ENCODE results near the gene ANKFY1. TPM values are rescaled to one million over a fixed set of nuclear protein-coding genes. Genes with fewer than 3 reads are reported as not detected.

Gene ANKFY1
- total RNA-seq, 1 donor from 2014 or later, result 16.2 TPM

- intact Hi-C loops (cut with DNase I), result no loop called here
- no peak for TF ChIP-seq CTCF (IDR thresholded peaks at IDR 0.05)
- Histone ChIP-seq H3K4me3 (no peak overlapping the region), H3K27ac (no peak overlapping the region), H3K36me3 (peaks cover 28 to 31% of the 10 kb centered on the region in 2 donors), H3K27me3 (no peaks in the 10 kb centered on the region), H3K9me3 (no peaks in the 10 kb centered on the region), H3K4me1 (peaks cover 7 to 44% of the 10 kb centered on the region in 2 donors)
- no peak for DNase-seq (ENCODE audit: low spot score in 2 of 2)
These were observed 27.3 kb downstream of the ANKFY1 start for GRCh38 chr17:4236456-4236855.

GRCh38 chr17:4235372-4236279 is 28.2 kb downstream of the ANKFY1 start:
- Histone ChIP-seq H3K4me1 (peaks cover 10 to 52% of the 10 kb centered on the region in 2 donors), H3K4me3 (no peak overlapping the region), H3K27me3 (no peaks in the 10 kb centered on the region), H3K27ac (peak overlapping the region in 1 of 2 donors; percentile 26), H3K9me3 (no peaks in the 10 kb centered on the region), H3K36me3 (peaks cover 20 to 28% of the 10 kb centered on the region in 2 donors)
- intact Hi-C loops (cut with DNase I), result no loop called here
- DNase-seq (ENCODE audit: low spot score in 2 of 2), result no peak
- no peak for TF ChIP-seq CTCF (IDR thresholded peaks at IDR 0.05)

DNA sequence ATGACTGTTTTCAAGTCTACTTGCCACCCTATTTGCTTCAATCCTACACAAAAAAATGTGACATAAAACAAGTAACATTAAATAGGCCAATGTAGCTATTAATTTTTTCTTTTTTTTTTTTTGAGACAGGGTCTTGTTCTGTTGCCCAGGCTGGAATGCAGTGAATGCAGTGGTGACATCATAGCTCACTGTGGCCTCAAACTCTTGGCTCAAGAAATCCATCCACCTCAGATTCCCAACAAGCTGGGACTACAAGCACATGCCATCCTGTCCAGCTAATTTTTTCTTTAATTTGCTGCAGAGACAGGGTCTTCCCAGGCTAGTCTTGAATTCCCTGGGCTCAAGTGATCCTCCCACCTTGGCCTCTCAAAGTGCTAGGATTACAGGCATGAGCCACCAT is 29.4 kb downstream of the ANKFY1 start:
- TF ChIP-seq CTCF (IDR thresholded peaks at IDR 0.05), result no peak
- peaks cover 10 to 60% of the 10 kb centered on the region in 2 donors for H3K4me1 ChIP-seq
- H3K36me3 ChIP-seq, result peaks cover 10 to 18% of the 10 kb centered on the region in 2 donors
- H3K27me3 ChIP-seq, result no peaks in the 10 kb centered on the region
- H3K4me3 ChIP-seq, result no peak overlapping the region
- peak overlapping the region; percentile 64 to 84 for H3K27ac ChIP-seq
- no peaks in the 10 kb centered on the region for H3K9me3 ChIP-seq
- no peak for DNase-seq (ENCODE audit: low spot score in 2 of 2)
- intact Hi-C loops (cut with DNase I), result loop anchor here (5.0 kb wide), 1 partner anchor 133 kb away; the partner anchor contains the start of gene UBE2G1

GRCh38 chr17:4233668-4234258 is 30.0 kb downstream of the ANKFY1 start:
- no peak for DNase-seq (ENCODE audit: low spot score in 2 of 2)
- H3K27me3 ChIP-seq, result no peaks in the 10 kb centered on the region
- TF ChIP-seq CTCF (IDR thresholded peaks at IDR 0.05), result no peak
- no peaks in the 10 kb centered on the region for H3K9me3 ChIP-seq
- H3K27ac ChIP-seq, result peak overlapping the region; percentile 64 to 84
- peaks cover 10 to 66% of the 10 kb centered on the region in 2 donors for H3K4me1 ChIP-seq
- H3K4me3 ChIP-seq, result no peak overlapping the region
- peaks cover 5 to 11% of the 10 kb centered on the region in 2 donors for H3K36me3 ChIP-seq
- intact Hi-C loops (cut with DNase I), result loop anchor here (5.0 kb wide), 1 partner anchor 134 kb away; the partner anchor contains the start of gene UBE2G1

DNA sequence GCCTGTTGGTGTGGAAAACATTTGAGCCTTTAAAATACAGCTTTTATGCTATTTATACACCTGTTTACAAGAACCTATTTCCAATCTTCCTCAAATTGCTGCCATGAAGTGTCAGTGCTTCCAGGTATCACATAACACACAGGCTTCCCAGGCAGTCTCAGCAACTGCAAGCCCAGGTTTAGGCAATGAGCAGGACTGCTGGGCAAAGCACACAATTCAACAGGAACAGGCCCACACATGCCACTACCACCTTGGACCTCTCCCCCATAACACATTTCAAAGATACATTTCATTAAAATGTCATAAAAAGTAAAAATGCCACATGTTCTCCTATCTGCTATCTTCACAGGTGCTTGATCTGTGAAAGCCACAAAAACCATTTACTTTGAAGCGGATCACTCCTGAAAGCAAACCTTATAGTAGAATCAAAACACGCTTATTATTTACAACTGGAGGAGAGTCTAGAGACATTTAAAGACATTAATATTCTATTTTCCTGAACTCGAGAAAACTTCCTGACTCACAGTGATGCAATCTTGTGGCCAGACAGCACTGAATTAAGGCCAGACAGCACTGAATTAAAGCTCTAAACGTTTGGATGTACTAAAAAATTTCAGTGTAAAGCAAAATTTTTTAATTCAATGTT is 31.5 kb downstream of the ANKFY1 start:
- H3K27me3 ChIP-seq, result no peaks in the 10 kb centered on the region
- H3K27ac ChIP-seq, result peak overlapping the region; percentile 82 to 84
- no peak for DNase-seq (ENCODE audit: low spot score in 2 of 2)
- no peaks in the 10 kb centered on the region for H3K9me3 ChIP-seq
- TF ChIP-seq CTCF (IDR thresholded peaks at IDR 0.05), result no peak
- intact Hi-C loops (cut with DNase I), result loop anchor here (5.0 kb wide), 1 partner anchor 135 kb away; the partner anchor contains the start of gene UBE2G1
- H3K36me3 ChIP-seq, result peaks cover 0 to 8% of the 10 kb centered on the region in 2 donors
- peaks cover 10 to 69% of the 10 kb centered on the region in 2 donors for H3K4me1 ChIP-seq
- H3K4me3 ChIP-seq, result no peak overlapping the region
